ENCODE measurements around the gene ACSM5. TPM values are rescaled to one million over a fixed set of nuclear protein-coding genes. Genes with fewer than 3 reads are reported as not detected.

The ACSM5 gene
- total RNA-seq = 2.0 and 2.7 TPM in 2 replicates
- 5.2 TPM for polyA plus RNA-seq (2012)

GRCh38 chr16:20409398-20410120 is at the start of gene ACSM5:
Gene ACSM5 (plus strand): TSS chr16:20409534. CDS start chr16:20411485, 1,951 bp downstream.
- peak; percentile 91 for DNase-seq (ENCODE audit: low read depth)

GRCh38 chr16:20359997-20360396 is 49.3 kb upstream of the ACSM5 start:
- DNase-seq (ENCODE audit: low read depth) = no peak

GRCh38 chr16:20363191-20363590 is 46.1 kb upstream of the ACSM5 start:
- DNase-seq (ENCODE audit: low read depth) = no peak

GRCh38 chr16:20364051-20364450 is 45.3 kb upstream of the ACSM5 start:
- peak; percentile 5 for DNase-seq (ENCODE audit: low read depth)

- no peak for DNase-seq (ENCODE audit: low read depth)
Observed at GRCh38 chr16:20369452-20370054, 39.8 kb upstream of the ACSM5 start.

- no peak for DNase-seq (ENCODE audit: low read depth)
Observed at GRCh38 chr16:20372701-20373100, 36.6 kb upstream of the ACSM5 start.

- DNase-seq (ENCODE audit: low read depth) = no peak
Observed at GRCh38 chr16:20377181-20377580, 32.2 kb upstream of the ACSM5 start.

GRCh38 chr16:20380782-20381181 is 28.6 kb upstream of the ACSM5 start:
- no peak for DNase-seq (ENCODE audit: low read depth)

- no peak for DNase-seq (ENCODE audit: low read depth)
Observed at GRCh38 chr16:20382202-20382948, 27.0 kb upstream of the ACSM5 start.

GRCh38 chr16:20383106-20384029 is 26.0 kb upstream of the ACSM5 start:
- DNase-seq (ENCODE audit: low read depth) = peak; percentile 70

GRCh38 chr16:20385844-20386832 is 23.2 kb upstream of the ACSM5 start:
- peak; percentile 50 for DNase-seq (ENCODE audit: low read depth)

GRCh38 chr16:20387978-20388377 is 21.4 kb upstream of the ACSM5 start:
- DNase-seq (ENCODE audit: low read depth) = no peak

- no peak for DNase-seq (ENCODE audit: low read depth)
Observed at GRCh38 chr16:20388854-20389253, 20.5 kb upstream of the ACSM5 start.

- no peak for DNase-seq (ENCODE audit: low read depth)
Observed at GRCh38 chr16:20391045-20391444, 18.3 kb upstream of the ACSM5 start.

GRCh38 chr16:20393801-20394577 is 15.3 kb upstream of the ACSM5 start:
- no peak for DNase-seq (ENCODE audit: low read depth)

- DNase-seq (ENCODE audit: low read depth) = no peak
Observed at GRCh38 chr16:20395946-20396345, 13.4 kb upstream of the ACSM5 start.

GRCh38 chr16:20396846-20397467 is 12.4 kb upstream of the ACSM5 start:
- DNase-seq (ENCODE audit: low read depth) = no peak

GRCh38 chr16:20397468-20398074 is 11.8 kb upstream of the ACSM5 start:
- no peak for DNase-seq (ENCODE audit: low read depth)

All from myocyte (in vitro differentiated cells).